GM23338 (cell line): ENCODE data around the gene FAM185A. TPM values are rescaled to one million over a fixed set of nuclear protein-coding genes. Genes with fewer than 3 reads are reported as not detected.

ENCODE experiments used
- ATAC-seq: fragments of 200-7000 bp; cut with Tn5 transposase; 3 replicates; pipeline ENCODE4 v1.9.1; 2020
- DNase-seq: peaks from one replicate; pipeline ENCODE4 v3.0.0-alpha.2; 2015; ENCODE audit warnings: low spot score
- H2AFZ ChIP-seq: fragments of 200-600 bp; sonication (generic); 2 replicates; pipeline ENCODE4 v1.8.0; 2016; ENCODE audit warnings: antibody characterized with exemption, mild to moderate bottlenecking, moderate library complexity
- H3F3A ChIP-seq: fragments of 200-600 bp; sonication (generic); replicated peaks from 2 replicates; pipeline ENCODE4 v1.8.0; 2017; ENCODE audit warnings: antibody characterized with exemption, mixed run types, low read depth
- H3K27ac ChIP-seq: fragments of 200-600 bp; sonication (generic); 2 replicates; pipeline ENCODE4 v1.6.1; 2016; ENCODE audit warnings: low read depth
- H3K27me3 ChIP-seq: fragments of 200-600 bp; sonication (generic); 2 replicates; pipeline ENCODE4 v1.8.0; 2016; ENCODE audit warnings: mild to moderate bottlenecking, mixed run types, moderate library complexity; ENCODE audit not compliant: insufficient read depth
- H3K36me3 ChIP-seq: fragments of 200-600 bp; sonication (generic); 2 replicates; pipeline ENCODE4 v1.8.0; 2016; ENCODE audit warnings: mild to moderate bottlenecking; ENCODE audit not compliant: insufficient read depth
- H3K4me1 ChIP-seq: fragments of 200-600 bp; sonication (generic); 2 replicates; pipeline ENCODE4 v1.8.0; 2016; ENCODE audit warnings: mild to moderate bottlenecking, moderate library complexity; ENCODE audit not compliant: insufficient read depth
- H3K4me2 ChIP-seq: fragments of 200-600 bp; sonication (generic); 2 replicates; pipeline ENCODE4 v1.7.1; 2017; ENCODE audit warnings: mixed run types
- H3K4me3 ChIP-seq: fragments of 200-600 bp; sonication (generic); 2 replicates; pipeline ENCODE4 v1.6.1; 2016; ENCODE audit warnings: mixed run types
- H3K79me2 ChIP-seq: fragments of 200-600 bp; sonication (generic); replicated peaks from 2 replicates; pipeline ENCODE4 v1.8.0; 2017; ENCODE audit warnings: mild to moderate bottlenecking; ENCODE audit not compliant: insufficient read depth
- H3K9me2 ChIP-seq: fragments of 200-600 bp; sonication (generic); 2 replicates; pipeline ENCODE4 v1.8.0; 2017; ENCODE audit not compliant: insufficient read depth
- H4K20me1 ChIP-seq: fragments of 200-600 bp; sonication (generic); replicated peaks from 2 replicates; pipeline ENCODE4 v1.8.0; 2017; ENCODE audit warnings: mild to moderate bottlenecking; ENCODE audit not compliant: insufficient read depth
- H3K27ac Mint-ChIP-seq: 2 replicates; pipeline ENCODE4 v1.8.0; 2020; ENCODE audit warnings: inconsistent platforms, mild to moderate bottlenecking, moderate library complexity, mixed read lengths
- H3K27me3 Mint-ChIP-seq: 3 replicates; pipeline ENCODE4 v1.8.0; 2022; ENCODE audit warnings: low read depth, mild to moderate bottlenecking, moderate library complexity, mixed read lengths, inconsistent platforms; ENCODE audit not compliant: insufficient read depth, poor library complexity
- H3K36me3 Mint-ChIP-seq: 3 replicates; pipeline ENCODE4 v1.8.0; 2021; ENCODE audit warnings: low read depth, mild to moderate bottlenecking, inconsistent platforms, moderate library complexity, mixed read lengths
- H3K4me1 Mint-ChIP-seq: 3 replicates; pipeline ENCODE4 v1.8.0; 2020; ENCODE audit warnings: mild to moderate bottlenecking, inconsistent platforms, mixed read lengths
- H3K4me3 Mint-ChIP-seq: 3 replicates; pipeline ENCODE4 v1.8.0; 2021; ENCODE audit warnings: moderate library complexity, mild to moderate bottlenecking, inconsistent platforms, mixed read lengths
- H3K9me3 Mint-ChIP-seq: 3 replicates; pipeline ENCODE4 v1.8.0; 2020; ENCODE audit warnings: moderate library complexity, mild to moderate bottlenecking, inconsistent platforms, mixed read lengths
- CREB1 ChIP-seq: fragments of 250-450 bp; sonication (Bioruptor Pico); IDR thresholded peaks from 2 replicates; pipeline ENCODE4 v1.5.0; 2020; ENCODE audit warnings: low read depth, mild to moderate bottlenecking, moderate library complexity
- EZH2 ChIP-seq: fragments of 200-600 bp; sonication (generic); IDR thresholded peaks from one replicate; pipeline ENCODE4 v1.8.0; 2017; ENCODE audit warnings: antibody characterized with exemption, mild to moderate bottlenecking, low read depth; ENCODE audit not compliant: unreplicated experiment
- EZH2phosphoT487 ChIP-seq: fragments of 200-600 bp; sonication (generic); IDR thresholded peaks from one replicate; pipeline ENCODE4 v1.8.1; 2018; ENCODE audit warnings: antibody characterized with exemption; ENCODE audit not compliant: unreplicated experiment
- JUNB ChIP-seq: IDR thresholded peaks from one replicate; pipeline ENCODE4 v1.6.1; 2016; ENCODE audit warnings: antibody characterized with exemption; ENCODE audit not compliant: unreplicated experiment
- NANOG ChIP-seq: IDR thresholded peaks from 2 replicates; pipeline ENCODE4 v1.6.1; 2016; ENCODE audit warnings: antibody characterized with exemption, borderline replicate concordance
- POLR2AphosphoS5 ChIP-seq: IDR thresholded peaks from 2 replicates; pipeline ENCODE4 v1.6.1; 2016; ENCODE audit warnings: antibody characterized with exemption, low read depth
- STAT1 ChIP-seq: IDR thresholded peaks from one replicate; pipeline ENCODE4 v1.6.1; 2016; ENCODE audit warnings: antibody characterized with exemption; ENCODE audit not compliant: unreplicated experiment
- ZNF114 ChIP-seq: fragments of 250-450 bp; sonication (Bioruptor Pico); IDR thresholded peaks from 2 replicates; pipeline ENCODE4 v1.5.0; 2020; ENCODE audit warnings: mild to moderate bottlenecking, moderate library complexity
- ZNF331 ChIP-seq: fragments of 250-450 bp; sonication (Bioruptor Pico); IDR thresholded peaks from 2 replicates; pipeline ENCODE4 v1.5.0; 2020; ENCODE audit warnings: low read depth, mild to moderate bottlenecking, moderate library complexity
- polyA plus RNA-seq: library from polyadenylated mRNA; unstranded; fragments of >200 nt; fragmentation: Nextera tagmentation; extraction: Ambion mirVana; gene quantifications from 2 replicates; pipeline ENCODE4 v1.2.1, GENCODE V29; 2016
- total RNA-seq: library from RNA; depleted of rRNA; stranded (reverse); fragments of >200 nt; shearing (Covaris generic); gene quantifications from 2 replicates; pipeline ENCODE4 v1.2.3, GENCODE V29; 2014
- TF ChIP-seq, protein P1 (sequence below): fragments of 250-450 bp; sonication (Bioruptor Pico); IDR thresholded peaks from 2 replicates; pipeline ENCODE4 v1.5.0; 2020; ENCODE audit warnings: mild to moderate bottlenecking, moderate library complexity
- TF ChIP-seq, protein P2 (sequence below), 2 experiments: fragments of 200-600 bp in 1 of 2; sonication (generic) in 1 of 2; conservative IDR thresholded peaks; 2 replicates each; pipeline versions ENCODE4 v1.5.1 to v1.6.1; 2016 to 2017; ENCODE audit warnings: antibody characterized with exemption in 2 of 2, low read depth in 2 of 2, mild to moderate bottlenecking in 2 of 2, moderate library complexity in 1 of 2
- TF ChIP-seq, protein P3 (sequence below): IDR thresholded peaks from 2 replicates; pipeline ENCODE4 v1.6.1; 2016; ENCODE audit warnings: antibody characterized with exemption

FAM185A gene
- total and polyA plus RNA-seq, 2 experiments from 2014 or later, result 5.7 to 11.7 TPM

DNA sequence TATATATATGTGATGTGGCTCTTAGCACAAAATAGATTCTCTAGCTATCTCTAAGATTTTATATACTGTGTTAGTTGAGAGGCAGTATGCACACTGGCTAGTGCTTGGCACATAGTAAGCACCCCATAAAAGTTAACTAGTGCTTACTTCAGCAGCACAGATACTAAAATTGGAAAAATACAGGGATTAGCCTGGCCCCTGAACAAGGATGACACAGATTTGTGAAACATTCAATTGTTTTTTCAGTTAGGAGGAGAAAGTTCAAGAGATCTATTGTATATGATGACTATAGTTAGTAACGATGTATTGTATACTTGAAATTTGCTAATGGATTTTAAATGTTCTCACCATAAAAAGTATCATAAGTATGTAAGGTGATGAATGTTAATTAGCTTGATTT, 85.7 kb downstream of the FAM185A start:
- no peak overlapping the region for H3K4me2 ChIP-seq
- no peaks in the 10 kb centered on the region for H3K27me3 ChIP-seq
- Mint-ChIP-seq H3K36me3 (no peaks in the 10 kb centered on the region), H3K4me3 (no peak overlapping the region), H3K27ac (no peak overlapping the region), H3K4me1 (peaks cover 5% of the 10 kb centered on the region; the same call in 2 of the 3 replicates), H3K9me3 (no peaks in the 10 kb centered on the region), H3K27me3 (no peaks in the 10 kb centered on the region)
- H3K36me3 ChIP-seq, result no peaks in the 10 kb centered on the region
- no peaks in the 10 kb centered on the region for H3K9me2 ChIP-seq
- DNase-seq (no peak), ATAC-seq (no peak)
- no peaks in the 10 kb centered on the region for H4K20me1 ChIP-seq
- TF ChIP-seq POLR2AphosphoS5 (no peak), NANOG (no peak), ZNF114 (no peak), ZNF331 (CRISPR knock-in tag) (no peak), STAT1 (no peak), CREB1 (CRISPR knock-in tag) (no peak), EZH2phosphoT487 (no peak)
- TF ChIP-seq, protein P1, sequence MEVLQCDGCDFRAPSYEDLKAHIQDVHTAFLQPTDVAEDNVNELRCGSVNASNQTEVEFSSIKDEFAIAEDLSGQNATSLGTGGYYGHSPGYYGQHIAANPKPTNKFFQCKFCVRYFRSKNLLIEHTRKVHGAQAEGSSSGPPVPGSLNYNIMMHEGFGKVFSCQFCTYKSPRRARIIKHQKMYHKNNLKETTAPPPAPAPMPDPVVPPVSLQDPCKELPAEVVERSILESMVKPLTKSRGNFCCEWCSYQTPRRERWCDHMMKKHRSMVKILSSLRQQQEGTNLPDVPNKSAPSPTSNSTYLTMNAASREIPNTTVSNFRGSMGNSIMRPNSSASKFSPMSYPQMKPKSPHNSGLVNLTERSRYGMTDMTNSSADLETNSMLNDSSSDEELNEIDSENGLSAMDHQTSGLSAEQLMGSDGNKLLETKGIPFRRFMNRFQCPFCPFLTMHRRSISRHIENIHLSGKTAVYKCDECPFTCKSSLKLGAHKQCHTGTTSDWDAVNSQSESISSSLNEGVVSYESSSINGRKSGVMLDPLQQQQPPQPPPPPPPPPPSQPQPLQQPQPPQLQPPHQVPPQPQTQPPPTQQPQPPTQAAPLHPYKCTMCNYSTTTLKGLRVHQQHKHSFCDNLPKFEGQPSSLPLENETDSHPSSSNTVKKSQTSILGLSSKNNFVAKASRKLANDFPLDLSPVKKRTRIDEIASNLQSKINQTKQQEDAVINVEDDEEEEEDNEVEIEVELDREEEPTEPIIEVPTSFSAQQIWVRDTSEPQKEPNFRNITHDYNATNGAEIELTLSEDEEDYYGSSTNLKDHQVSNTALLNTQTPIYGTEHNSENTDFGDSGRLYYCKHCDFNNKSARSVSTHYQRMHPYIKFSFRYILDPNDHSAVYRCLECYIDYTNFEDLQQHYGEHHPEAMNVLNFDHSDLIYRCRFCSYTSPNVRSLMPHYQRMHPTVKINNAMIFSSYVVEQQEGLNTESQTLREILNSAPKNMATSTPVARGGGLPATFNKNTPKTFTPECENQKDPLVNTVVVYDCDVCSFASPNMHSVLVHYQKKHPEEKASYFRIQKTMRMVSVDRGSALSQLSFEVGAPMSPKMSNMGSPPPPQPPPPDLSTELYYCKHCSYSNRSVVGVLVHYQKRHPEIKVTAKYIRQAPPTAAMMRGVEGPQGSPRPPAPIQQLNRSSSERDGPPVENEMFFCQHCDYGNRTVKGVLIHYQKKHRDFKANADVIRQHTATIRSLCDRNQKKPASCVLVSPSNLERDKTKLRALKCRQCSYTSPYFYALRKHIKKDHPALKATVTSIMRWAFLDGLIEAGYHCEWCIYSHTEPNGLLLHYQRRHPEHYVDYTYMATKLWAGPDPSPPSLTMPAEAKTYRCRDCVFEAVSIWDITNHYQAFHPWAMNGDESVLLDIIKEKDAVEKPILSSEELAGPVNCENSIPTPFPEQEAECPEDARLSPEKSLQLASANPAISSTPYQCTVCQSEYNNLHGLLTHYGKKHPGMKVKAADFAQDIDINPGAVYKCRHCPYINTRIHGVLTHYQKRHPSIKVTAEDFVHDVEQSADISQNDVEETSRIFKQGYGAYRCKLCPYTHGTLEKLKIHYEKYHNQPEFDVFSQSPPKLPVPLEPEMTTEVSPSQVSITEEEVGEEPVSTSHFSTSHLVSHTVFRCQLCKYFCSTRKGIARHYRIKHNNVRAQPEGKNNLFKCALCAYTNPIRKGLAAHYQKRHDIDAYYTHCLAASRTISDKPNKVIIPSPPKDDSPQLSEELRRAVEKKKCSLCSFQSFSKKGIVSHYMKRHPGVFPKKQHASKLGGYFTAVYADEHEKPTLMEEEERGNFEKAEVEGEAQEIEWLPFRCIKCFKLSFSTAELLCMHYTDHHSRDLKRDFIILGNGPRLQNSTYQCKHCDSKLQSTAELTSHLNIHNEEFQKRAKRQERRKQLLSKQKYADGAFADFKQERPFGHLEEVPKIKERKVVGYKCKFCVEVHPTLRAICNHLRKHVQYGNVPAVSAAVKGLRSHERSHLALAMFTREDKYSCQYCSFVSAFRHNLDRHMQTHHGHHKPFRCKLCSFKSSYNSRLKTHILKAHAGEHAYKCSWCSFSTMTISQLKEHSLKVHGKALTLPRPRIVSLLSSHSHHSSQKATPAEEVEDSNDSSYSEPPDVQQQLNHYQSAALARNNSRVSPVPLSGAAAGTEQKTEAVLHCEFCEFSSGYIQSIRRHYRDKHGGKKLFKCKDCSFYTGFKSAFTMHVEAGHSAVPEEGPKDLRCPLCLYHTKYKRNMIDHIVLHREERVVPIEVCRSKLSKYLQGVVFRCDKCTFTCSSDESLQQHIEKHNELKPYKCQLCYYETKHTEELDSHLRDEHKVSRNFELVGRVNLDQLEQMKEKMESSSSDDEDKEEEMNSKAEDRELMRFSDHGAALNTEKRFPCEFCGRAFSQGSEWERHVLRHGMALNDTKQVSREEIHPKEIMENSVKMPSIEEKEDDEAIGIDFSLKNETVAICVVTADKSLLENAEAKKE (CRISPR knock-in tag), result no peak
- no peak overlapping the region for H3K4me3 ChIP-seq
- H3F3A ChIP-seq, result no peaks in the 10 kb centered on the region
- no peak overlapping the region for H3K27ac ChIP-seq
- no peaks in the 10 kb centered on the region for H3K4me1 ChIP-seq
- H2AFZ ChIP-seq, result no peak overlapping the region
- H3K79me2 ChIP-seq, result no peaks in the 10 kb centered on the region

DNA sequence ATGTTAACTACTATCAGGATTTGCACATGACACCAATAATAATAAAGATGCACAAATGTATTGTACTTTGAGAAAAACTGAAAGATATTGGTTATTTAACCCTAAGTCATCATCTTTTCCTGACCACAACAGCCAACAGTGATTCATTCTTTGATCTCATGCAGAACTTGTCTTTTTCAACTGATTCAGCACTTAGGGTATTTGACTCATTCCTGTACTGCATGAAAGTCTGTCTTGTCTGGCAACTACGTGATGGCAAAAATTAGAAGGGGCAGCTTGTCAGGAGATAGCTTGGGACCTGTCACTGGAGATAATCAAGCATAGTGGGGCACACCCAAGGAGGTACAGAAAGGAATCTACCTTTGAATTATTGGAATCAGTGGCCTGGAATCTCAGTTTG, 86.2 kb downstream of the FAM185A start:
- DNase-seq (no peak), ATAC-seq (no peak)
- H2AFZ ChIP-seq, result no peak overlapping the region
- no peaks in the 10 kb centered on the region for H3K27me3 Mint-ChIP-seq
- H3K36me3 Mint-ChIP-seq, result no peaks in the 10 kb centered on the region
- no peaks in the 10 kb centered on the region for H3K9me2 ChIP-seq
- H4K20me1 ChIP-seq, result no peaks in the 10 kb centered on the region
- H3K4me1 Mint-ChIP-seq, result peaks cover 3% of the 10 kb centered on the region; the same call in 2 of the 3 replicates
- H3K27ac ChIP-seq, result no peak overlapping the region
- no peak overlapping the region for H3K4me3 ChIP-seq
- no peaks in the 10 kb centered on the region for H3K27me3 ChIP-seq
- H3K27ac Mint-ChIP-seq, result no peak overlapping the region
- no peak overlapping the region for H3K4me3 Mint-ChIP-seq
- H3K36me3 ChIP-seq, result no peaks in the 10 kb centered on the region
- H3F3A ChIP-seq, result no peaks in the 10 kb centered on the region
- no peaks in the 10 kb centered on the region for H3K79me2 ChIP-seq
- H3K9me3 Mint-ChIP-seq, result no peaks in the 10 kb centered on the region
- no peak overlapping the region for H3K4me2 ChIP-seq
- H3K4me1 ChIP-seq, result no peaks in the 10 kb centered on the region
- TF ChIP-seq CREB1 (CRISPR knock-in tag) (no peak), NANOG (no peak), POLR2AphosphoS5 (no peak), JUNB (no peak), EZH2 (no peak), ZNF331 (CRISPR knock-in tag) (no peak), EZH2phosphoT487 (no peak), ZNF114 (no peak)
- TF ChIP-seq, protein P2, sequence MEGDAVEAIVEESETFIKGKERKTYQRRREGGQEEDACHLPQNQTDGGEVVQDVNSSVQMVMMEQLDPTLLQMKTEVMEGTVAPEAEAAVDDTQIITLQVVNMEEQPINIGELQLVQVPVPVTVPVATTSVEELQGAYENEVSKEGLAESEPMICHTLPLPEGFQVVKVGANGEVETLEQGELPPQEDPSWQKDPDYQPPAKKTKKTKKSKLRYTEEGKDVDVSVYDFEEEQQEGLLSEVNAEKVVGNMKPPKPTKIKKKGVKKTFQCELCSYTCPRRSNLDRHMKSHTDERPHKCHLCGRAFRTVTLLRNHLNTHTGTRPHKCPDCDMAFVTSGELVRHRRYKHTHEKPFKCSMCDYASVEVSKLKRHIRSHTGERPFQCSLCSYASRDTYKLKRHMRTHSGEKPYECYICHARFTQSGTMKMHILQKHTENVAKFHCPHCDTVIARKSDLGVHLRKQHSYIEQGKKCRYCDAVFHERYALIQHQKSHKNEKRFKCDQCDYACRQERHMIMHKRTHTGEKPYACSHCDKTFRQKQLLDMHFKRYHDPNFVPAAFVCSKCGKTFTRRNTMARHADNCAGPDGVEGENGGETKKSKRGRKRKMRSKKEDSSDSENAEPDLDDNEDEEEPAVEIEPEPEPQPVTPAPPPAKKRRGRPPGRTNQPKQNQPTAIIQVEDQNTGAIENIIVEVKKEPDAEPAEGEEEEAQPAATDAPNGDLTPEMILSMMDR (conservative IDR thresholded peaks at IDR 0.05; ENCODE audit: low read depth in 2 of 2), result no peak
- TF ChIP-seq, protein P3, sequence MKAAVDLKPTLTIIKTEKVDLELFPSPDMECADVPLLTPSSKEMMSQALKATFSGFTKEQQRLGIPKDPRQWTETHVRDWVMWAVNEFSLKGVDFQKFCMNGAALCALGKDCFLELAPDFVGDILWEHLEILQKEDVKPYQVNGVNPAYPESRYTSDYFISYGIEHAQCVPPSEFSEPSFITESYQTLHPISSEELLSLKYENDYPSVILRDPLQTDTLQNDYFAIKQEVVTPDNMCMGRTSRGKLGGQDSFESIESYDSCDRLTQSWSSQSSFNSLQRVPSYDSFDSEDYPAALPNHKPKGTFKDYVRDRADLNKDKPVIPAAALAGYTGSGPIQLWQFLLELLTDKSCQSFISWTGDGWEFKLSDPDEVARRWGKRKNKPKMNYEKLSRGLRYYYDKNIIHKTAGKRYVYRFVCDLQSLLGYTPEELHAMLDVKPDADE, result no peak
